ENCODE data around the gene LARP4B.

Gene LARP4B

DNA sequence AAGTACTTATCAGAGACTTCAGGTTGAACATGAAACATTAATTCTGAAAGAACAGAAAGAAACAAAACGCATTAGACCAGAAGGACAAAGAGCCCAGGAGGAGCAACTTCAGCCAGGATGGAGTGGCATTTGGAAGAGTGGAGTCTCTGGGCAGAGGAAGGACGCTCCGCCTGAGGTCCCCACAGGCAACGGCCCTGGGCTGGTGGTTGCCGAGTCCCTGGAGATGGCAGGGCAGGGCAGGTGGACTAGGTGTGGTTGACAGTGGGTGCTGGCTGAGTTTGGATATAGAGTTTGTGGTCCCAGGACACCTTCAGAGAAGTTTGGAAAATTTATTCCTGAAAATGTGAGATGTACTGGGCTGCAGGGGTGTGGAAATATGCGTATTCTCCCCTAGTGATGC is 27.4 kb upstream of the LARP4B start:
- TF ChIP-seq, protein P1, sequence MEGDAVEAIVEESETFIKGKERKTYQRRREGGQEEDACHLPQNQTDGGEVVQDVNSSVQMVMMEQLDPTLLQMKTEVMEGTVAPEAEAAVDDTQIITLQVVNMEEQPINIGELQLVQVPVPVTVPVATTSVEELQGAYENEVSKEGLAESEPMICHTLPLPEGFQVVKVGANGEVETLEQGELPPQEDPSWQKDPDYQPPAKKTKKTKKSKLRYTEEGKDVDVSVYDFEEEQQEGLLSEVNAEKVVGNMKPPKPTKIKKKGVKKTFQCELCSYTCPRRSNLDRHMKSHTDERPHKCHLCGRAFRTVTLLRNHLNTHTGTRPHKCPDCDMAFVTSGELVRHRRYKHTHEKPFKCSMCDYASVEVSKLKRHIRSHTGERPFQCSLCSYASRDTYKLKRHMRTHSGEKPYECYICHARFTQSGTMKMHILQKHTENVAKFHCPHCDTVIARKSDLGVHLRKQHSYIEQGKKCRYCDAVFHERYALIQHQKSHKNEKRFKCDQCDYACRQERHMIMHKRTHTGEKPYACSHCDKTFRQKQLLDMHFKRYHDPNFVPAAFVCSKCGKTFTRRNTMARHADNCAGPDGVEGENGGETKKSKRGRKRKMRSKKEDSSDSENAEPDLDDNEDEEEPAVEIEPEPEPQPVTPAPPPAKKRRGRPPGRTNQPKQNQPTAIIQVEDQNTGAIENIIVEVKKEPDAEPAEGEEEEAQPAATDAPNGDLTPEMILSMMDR (IDR thresholded peaks at IDR 0.05; ENCODE audit: low read depth, low read length) = no peak
- in situ Hi-C loops (cut with HindIII; ENCODE audit: low sequenced_read_pairs) = no loop called here
- no peak overlapping the region for H3K4me3 ChIP-seq (ENCODE audit: low read depth, low read length)
- no peak for DNase-seq (ENCODE audit: low read depth, low spot score)

DNA sequence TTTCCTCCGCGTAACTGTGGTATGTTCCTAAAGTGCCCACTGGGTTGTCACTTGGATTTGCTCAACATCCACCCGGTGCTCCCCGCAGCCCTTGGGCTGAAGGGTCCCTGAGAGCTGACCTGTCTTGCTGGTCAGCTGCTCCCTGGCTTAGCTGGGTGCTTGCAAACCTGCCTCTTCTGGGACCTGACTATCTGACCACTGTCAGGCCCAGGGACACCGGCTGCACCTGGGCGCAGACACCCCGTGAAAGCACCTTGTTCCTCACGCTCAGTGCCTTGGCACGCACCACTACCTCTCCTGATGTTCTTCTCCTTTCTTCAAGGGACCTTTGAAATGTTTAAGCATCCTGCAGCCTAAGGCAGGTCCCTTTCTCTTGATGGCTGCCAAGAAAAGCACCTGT is 26.6 kb upstream of the LARP4B start:
- no peak for DNase-seq (ENCODE audit: low read depth, low spot score)
- TF ChIP-seq, protein P1 (IDR thresholded peaks at IDR 0.05; ENCODE audit: low read depth, low read length) = no peak
- H3K4me3 ChIP-seq (ENCODE audit: low read depth, low read length) = no peak overlapping the region
- in situ Hi-C loops (cut with HindIII; ENCODE audit: low sequenced_read_pairs) = no loop called here

DNA sequence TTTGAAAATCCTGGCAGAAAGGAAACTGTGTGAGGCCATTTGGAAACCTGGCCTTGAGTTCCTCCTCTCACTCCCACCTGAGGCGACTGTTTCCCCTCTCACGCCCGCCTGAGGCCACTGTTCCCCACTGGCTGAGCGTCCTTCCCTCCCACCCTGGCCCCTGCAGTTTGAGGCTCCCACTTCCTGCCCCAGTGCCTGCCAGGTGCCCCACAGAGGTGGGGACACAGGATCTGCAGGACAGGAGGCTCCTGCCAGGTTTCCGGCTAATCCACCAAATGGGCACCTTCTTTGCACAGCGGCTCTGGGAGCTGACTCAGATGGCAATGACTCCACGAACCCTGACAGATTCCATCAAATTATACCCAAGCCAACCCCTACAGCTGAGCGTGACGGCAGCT is 24.3 kb upstream of the LARP4B start:
- in situ Hi-C loops (cut with HindIII; ENCODE audit: low sequenced_read_pairs) = no loop called here
- no peak for DNase-seq (ENCODE audit: low read depth, low spot score)
- TF ChIP-seq, protein P1 (IDR thresholded peaks at IDR 0.05; ENCODE audit: low read depth, low read length) = no peak
- no peak overlapping the region for H3K4me3 ChIP-seq (ENCODE audit: low read depth, low read length)

DNA sequence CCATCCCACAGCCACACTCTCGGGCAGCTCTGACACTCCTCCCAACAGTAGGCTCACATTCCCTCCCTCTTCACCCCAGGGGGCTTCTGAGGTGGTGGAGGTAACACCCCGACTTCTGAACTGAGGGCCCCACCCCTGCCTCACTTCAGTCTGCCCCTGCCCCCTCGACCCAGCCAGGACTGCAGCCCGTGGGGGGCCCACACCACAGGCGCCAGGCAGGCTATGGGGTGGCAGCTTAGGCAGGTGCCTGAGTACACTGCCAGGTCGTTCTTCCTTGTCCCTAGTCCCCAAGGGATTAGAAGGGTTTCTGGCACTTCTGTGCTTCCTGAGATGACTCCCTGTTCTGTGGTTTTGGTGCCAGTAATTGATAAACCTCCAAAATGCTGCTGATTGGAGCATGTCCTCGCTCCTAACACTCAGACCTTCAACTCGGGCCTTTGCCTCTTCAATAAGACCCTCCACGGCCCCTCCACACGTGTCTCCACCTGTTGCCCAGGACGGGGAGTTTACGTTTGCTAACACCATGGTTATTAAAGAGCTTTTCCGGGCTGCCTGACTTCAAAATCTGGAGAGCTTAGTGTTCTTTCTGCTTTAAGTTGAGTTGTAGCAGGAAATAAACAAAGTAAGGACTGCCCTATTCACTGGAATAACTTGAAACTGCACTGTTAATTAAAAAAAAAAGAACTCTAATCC is 23.8 kb upstream of the LARP4B start:
- no peak overlapping the region for H3K4me3 ChIP-seq (ENCODE audit: low read depth, low read length)
- in situ Hi-C loops (cut with HindIII; ENCODE audit: low sequenced_read_pairs) = no loop called here
- DNase-seq (ENCODE audit: low read depth, low spot score) = no peak
- TF ChIP-seq, protein P1 (IDR thresholded peaks at IDR 0.05; ENCODE audit: low read depth, low read length) = no peak

DNA sequence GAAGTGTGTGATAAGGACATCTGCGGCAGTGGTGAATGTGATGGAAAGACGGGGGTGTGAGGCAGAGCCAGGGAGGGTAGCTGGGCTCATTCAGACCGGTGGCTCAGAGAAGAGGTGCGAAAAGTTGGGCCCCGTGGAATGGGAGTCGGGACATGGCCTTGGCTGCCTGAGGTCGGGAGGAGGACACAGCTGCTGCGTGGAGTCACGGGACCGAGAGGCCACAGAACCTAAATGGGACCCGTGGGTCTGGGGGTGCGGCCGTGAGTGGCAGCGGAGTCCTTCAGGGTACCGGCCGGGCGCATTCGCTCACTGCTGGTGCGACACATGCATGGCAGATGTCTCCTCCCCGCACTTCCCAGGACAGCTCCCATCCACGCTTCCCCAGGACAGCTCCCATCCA is 22.9 kb upstream of the LARP4B start:
- TF ChIP-seq, protein P1 (IDR thresholded peaks at IDR 0.05; ENCODE audit: low read depth, low read length) = no peak
- no peak for DNase-seq (ENCODE audit: low read depth, low spot score)
- H3K4me3 ChIP-seq (ENCODE audit: low read depth, low read length) = no peak overlapping the region
- in situ Hi-C loops (cut with HindIII; ENCODE audit: low sequenced_read_pairs) = no loop called here

DNA sequence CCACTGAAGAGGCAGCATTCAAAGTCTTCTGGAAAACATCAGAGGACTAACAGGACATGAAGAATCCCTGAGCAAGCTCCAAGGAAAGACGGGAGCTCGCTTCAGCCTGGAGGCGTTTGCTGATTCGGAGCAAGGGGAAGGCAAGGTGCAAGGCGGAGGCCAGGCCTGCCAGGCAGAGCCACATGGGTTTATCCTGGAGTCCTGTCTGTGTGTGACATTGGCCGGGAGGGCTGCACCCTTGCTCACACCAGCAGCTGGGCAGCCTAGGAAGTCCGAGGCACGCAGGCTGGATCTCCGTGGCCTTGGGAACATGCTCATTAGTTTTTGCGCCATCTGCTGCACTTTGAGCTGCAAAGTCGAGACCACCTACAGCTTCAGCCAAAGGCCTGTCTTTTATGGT is 22.3 kb upstream of the LARP4B start:
- in situ Hi-C loops (cut with HindIII; ENCODE audit: low sequenced_read_pairs) = no loop called here
- DNase-seq (ENCODE audit: low read depth, low spot score) = no peak
- TF ChIP-seq, protein P1 (IDR thresholded peaks at IDR 0.05; ENCODE audit: low read depth, low read length) = no peak
- no peak overlapping the region for H3K4me3 ChIP-seq (ENCODE audit: low read depth, low read length)
